NCI-H1436 (cell line): Measurements from ENCODE around the gene RNF213.

Experiments used
- DNase-seq: peaks from one replicate; lab custom pipeline; 2025; lab: John Stamatoyannopoulos, UW

RNF213 gene

GRCh38 chr17:80352216-80352895 is 91.7 kb downstream of the RNF213 start:
- DNase-seq: no peak

- DNase-seq: no peak
These were observed 92.5 kb downstream of the RNF213 start for GRCh38 chr17:80352991-80353665.

- DNase-seq: no peak
These were observed 93.1 kb downstream of the RNF213 start for GRCh38 chr17:80353718-80354275.

- no peak for DNase-seq
These were observed 93.7 kb downstream of the RNF213 start for GRCh38 chr17:80354336-80354735.

- DNase-seq: no peak
These were observed 95.7 kb downstream of the RNF213 start for GRCh38 chr17:80356231-80356856.

DNA sequence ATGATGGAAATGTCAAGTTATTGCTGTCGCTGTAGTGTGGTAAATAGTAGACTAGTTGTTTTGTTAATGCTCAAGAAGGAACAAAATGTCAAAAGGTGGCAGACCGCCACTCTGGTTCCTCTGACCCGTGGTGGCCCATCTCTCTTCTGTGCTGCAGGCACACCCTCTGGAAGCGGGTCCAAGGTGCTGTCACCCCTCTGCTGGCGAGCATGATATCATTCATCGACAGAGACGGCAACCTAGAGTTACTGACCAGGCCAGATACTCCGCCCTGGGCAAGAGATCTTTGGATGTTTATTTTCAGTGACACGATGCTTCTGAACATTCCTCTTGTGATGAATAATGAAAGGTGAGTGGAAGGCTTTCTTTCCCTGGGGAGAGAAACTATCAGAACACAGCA is 97.5 kb downstream of the RNF213 start:
- no peak for DNase-seq

DNA sequence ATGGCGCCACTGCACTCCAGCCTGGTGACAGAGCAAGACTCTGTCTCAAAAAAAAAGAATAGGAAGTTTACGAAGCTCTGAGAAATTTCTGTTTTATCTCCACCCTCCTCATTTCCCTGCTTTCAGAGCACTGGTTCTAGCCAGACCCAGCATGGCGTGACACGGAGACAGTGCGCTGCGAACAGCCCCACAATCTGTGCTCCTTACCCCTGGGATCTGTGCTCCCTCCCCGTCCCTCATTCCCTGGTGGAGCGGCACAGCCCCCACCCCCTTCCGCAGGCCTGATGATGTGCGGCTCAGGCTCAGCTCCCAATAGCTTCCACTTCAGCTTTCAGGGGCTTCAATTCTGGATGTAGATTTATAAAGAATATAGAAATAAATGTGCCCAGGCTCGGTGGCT is 98.2 kb downstream of the RNF213 start:
- DNase-seq: no peak

DNA sequence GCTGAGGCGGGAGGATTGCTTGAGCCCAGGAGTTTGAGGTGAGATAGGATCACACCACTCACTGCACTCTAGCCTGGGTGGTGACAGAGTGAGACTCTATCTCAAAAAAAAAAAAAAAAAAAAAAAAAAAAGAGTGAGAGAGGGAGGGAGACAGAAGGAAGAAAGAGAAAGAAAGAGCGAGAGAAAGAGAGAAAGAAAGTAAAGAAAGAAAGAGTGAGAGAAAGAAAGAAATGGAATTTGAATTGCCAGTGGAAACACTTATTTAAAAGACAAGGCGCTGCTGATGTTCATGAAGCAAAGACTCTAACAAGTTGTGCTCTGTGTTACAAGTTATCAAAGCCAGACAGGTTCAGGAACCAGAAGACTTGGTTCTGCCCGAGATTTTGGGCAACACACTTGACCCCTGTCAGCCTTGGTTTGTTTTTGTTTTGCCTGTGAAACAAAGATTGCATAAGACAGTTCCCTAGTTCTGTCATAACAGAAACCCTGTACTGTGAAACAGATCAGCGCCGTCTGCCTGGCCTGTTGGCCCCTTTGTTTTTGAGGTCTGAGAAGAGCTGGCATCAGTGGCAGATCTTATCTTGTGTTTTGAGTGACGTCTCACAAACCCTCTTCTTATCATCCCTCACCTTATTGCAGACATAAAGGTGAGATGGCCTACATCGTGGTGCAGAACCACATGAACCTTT is 98.9 kb downstream of the RNF213 start:
- no peak for DNase-seq

- no peak for DNase-seq
These were observed 99.7 kb downstream of the RNF213 start for GRCh38 chr17:80360396-80360795.

GRCh38 chr17:80361495-80362220 is 101.0 kb downstream of the RNF213 start:
- no peak for DNase-seq

DNA sequence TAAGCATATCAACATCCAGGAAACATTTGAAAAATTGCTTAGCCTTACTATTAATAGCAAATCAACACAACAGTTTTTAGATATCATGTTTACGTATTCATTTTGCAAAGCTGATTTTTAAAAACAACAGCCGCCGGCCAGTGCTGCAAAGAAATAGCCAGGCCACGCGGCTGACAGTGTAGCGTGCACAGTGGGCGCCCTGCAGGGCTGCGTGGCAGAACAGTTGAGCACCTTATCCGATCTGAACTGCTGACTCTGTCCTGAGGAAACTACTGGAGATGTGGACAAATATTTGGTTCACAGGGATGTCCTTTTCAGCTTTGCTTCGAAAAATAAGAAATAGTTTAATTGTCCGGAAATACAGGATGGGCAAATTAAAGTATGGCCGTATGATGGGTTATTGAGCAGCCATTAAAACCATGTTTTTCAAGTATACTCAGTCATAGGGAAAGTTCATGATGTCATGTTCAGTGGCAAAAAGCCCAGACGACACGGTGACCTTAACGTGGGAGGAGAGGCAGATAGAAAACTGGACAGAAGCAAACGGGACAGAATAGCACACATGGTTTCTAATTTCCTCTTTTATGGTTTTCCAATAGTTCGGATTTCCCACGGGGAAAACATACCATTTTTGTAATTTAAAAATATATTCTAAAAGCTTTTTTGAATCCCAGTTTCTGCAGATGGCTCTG is 101.9 kb downstream of the RNF213 start:
- no peak for DNase-seq

DNA sequence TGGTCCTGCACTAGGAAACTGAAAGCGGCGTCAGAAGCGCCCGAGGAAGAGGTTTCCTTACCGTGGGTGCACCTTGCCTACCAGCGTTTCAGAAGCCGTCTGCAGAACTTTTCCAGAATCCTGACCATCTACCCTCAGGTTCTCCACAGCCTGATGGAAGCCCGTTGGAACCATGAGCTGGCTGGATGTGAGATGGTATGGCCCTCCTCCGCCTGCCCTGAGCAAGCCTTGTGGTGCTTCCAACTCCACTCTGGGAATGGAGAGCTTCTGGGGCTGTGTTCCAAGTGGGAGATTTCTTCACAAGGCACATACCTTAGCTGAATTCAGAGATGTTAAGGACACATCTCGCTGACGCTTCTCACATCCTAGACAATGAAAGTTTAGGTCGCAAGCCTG is 102.5 kb downstream of the RNF213 start:
- DNase-seq: no peak

DNA sequence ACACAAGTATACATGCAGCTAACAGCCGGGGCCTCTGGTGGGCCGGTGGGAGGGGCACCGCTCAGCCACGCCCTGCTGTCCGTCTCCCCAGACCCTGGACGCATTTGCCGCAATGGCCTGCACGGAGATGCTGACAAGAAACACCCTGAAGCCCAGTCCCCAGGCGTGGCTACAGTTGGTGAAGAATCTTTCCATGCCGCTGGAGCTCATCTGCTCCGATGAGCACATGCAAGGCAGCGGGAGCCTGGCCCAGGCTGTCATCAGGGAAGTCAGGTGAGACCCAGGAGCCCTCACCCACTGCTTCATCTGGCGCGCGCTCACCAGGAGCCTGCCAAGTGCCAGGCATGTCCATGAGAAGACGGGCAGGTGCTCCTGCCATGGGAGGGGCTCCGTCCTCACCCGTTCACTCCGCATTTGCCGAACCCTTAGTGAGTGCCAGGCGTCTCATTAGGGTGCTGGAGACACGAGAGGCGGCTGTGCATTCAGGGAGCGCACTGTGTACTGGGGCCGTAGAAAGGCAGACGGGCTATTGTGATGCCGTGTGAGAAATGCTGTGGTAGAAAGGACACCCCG is 103.0 kb downstream of the RNF213 start:
- DNase-seq: no peak

DNA sequence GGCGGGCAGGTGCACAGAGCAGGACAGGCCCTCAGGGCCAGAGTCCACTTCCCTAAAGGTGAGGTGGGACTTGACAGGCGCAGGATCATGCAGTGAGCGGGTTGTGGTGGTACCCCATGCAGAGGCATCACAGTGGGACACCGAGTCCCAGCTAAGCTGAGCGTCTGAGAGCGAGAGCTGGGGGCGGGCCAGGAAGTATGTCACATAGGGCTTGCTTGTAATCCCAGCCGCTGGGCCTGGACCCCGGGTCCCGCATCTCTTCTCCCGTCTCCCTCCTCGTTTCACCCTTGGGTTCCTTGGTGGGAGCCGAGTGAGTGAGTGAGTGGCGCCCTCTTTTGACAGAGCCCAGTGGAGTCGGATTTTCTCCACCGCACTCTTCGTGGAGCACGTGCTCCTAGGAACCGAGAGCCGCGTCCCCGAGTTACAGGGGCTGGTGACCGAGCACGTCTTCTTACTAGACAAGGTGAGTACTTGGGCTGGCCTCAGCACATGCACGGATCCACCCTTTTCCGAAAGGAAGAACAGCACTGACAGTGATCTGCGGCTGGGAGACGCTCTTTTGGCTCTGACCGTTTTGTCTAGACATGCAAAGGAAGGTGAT is 103.5 kb downstream of the RNF213 start:
- no peak for DNase-seq

DNA sequence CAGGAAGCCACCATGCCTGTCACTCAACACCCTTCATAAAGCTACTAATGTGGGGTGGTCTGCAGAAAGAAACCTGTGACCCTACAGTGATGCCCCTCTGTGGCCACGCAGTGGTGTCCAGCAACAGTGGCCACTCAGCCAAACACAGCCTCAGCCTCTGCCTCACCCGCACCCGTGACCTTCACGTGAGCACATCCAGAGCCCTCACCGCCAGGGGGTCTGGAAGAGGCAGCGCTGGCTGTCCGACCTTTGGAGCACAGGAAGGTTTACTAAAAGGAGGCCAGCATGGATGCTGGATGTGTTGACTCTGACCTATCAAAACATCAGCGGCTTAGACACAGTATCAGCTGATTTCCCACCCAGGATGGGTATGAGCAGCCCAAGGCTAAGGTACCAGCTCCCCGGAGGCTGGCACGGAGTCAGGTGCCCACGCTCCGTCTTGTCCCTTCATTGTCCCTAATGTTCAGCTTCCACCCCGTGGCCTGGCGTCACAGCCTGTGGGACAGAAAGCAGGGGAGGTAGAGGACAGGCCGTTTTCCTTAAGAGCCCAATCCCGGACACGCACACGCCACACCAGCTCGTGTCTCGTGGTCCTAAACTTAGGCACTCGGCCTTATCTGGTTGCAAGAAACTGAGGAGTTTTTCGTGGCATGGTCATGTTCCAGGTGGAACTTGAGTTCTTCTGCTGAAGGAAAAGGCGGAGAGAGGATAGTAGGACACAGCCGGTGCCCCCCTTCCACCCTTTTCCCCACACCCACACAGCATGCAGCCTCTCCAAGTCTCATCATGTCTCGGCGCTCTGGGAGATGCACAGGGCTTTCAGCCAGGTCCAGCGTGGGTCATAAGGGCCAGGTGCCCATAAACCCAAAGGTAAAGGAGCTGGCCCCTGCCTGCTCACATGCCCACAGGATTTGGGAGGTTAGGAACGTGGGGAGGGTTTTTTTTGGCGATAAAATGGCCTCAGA is 104.6 kb downstream of the RNF213 start:
- DNase-seq: no peak

DNA sequence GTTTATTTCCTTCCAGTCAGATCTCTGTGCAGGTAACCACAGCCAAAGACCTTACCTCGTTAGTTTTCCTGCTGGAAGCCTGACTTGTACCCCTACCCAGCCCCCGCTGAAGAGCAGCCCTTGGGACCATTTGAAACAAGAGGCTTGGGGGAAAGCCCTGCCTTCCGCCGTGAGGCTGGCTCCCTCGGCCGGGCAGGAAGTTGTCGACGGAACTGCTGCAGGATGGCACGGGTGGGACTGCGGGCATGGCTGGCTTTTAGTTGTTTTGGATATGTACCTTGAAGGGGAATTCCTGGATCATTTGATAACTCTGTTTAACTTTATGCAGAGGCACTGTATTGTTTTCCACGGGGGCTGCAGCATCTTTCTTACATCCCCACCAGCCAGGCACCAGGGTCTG is 105.3 kb downstream of the RNF213 start:
- no peak for DNase-seq

- no peak for DNase-seq
These were observed 106.9 kb downstream of the RNF213 start for GRCh38 chr17:80367503-80367902.

GRCh38 chr17:80371196-80371595 is 110.5 kb downstream of the RNF213 start:
- no peak for DNase-seq

GRCh38 chr17:80372456-80372855 is 111.8 kb downstream of the RNF213 start:
- no peak for DNase-seq
